HG03175 (cell line): ENCODE measurements around the gene CYP2S1.
"Not testable (repeated sequence)": the region's sequence is repeated elsewhere in the genome, so short reads cannot be mapped to it uniquely, and the experiment has no call there.

Experiments used
- ATAC-seq: cut with Tn5 transposase; IDR thresholded peaks from one replicate; pipeline ENCODE4 v1.9.1; 2021; ENCODE audit warnings: mild to moderate bottlenecking, moderate library complexity; ENCODE audit not compliant: unreplicated experiment

The CYP2S1 gene

GRCh38 chr19:41225238-41226052, 32.4 kb downstream of the CYP2S1 start:
- ATAC-seq, result no peak

- ATAC-seq, result no peak
These were observed 33.2 kb downstream of the CYP2S1 start for GRCh38 chr19:41226053-41226873.

- no peak for ATAC-seq
These were observed 33.9 kb downstream of the CYP2S1 start for GRCh38 chr19:41226874-41227390.

GRCh38 chr19:41228486-41228885, 35.5 kb downstream of the CYP2S1 start:
- no peak for ATAC-seq

- ATAC-seq, result not testable (repeated sequence)
These were observed 36.3 kb downstream of the CYP2S1 start for GRCh38 chr19:41229338-41229737.

GRCh38 chr19:41230067-41230857, 37.2 kb downstream of the CYP2S1 start:
- ATAC-seq, result no peak

- ATAC-seq, result no peak
These were observed 39.7 kb downstream of the CYP2S1 start for GRCh38 chr19:41232686-41233085.

- ATAC-seq, result no peak
These were observed 40.8 kb downstream of the CYP2S1 start for GRCh38 chr19:41233748-41234240.

- no peak for ATAC-seq
These were observed 41.6 kb downstream of the CYP2S1 start for GRCh38 chr19:41234512-41235168.

GRCh38 chr19:41235480-41235879, 42.5 kb downstream of the CYP2S1 start:
- ATAC-seq, result no peak

GRCh38 chr19:41238244-41238643, 45.2 kb downstream of the CYP2S1 start:
- no peak for ATAC-seq

- no peak for ATAC-seq
These were observed 46.3 kb downstream of the CYP2S1 start for GRCh38 chr19:41239363-41239762.

GRCh38 chr19:41239961-41240574, 47.0 kb downstream of the CYP2S1 start:
- no peak for ATAC-seq

- no peak for ATAC-seq
These were observed 48.8 kb downstream of the CYP2S1 start for GRCh38 chr19:41241859-41242258.

- ATAC-seq, result no peak
These were observed 51.1 kb downstream of the CYP2S1 start for GRCh38 chr19:41244117-41244516.

- no peak for ATAC-seq
These were observed 52.8 kb downstream of the CYP2S1 start for GRCh38 chr19:41245843-41246242.

GRCh38 chr19:41248895-41249294, 55.9 kb downstream of the CYP2S1 start:
- no peak for ATAC-seq

- no peak for ATAC-seq
These were observed 56.8 kb downstream of the CYP2S1 start for GRCh38 chr19:41249707-41250423.

GRCh38 chr19:41253660-41254059, 60.6 kb downstream of the CYP2S1 start:
- ATAC-seq, result no peak
